GM18526 (cell line): ENCODE data around the gene MGAM2.

ENCODE experiments used
- POLR2A ChIP-seq: IDR thresholded peaks from 3 replicates; pipeline ENCODE4 v1.6.1; 2011; ENCODE audit not compliant: insufficient read length; ENCODE audit errors: extremely low read depth

Gene MGAM2

DNA sequence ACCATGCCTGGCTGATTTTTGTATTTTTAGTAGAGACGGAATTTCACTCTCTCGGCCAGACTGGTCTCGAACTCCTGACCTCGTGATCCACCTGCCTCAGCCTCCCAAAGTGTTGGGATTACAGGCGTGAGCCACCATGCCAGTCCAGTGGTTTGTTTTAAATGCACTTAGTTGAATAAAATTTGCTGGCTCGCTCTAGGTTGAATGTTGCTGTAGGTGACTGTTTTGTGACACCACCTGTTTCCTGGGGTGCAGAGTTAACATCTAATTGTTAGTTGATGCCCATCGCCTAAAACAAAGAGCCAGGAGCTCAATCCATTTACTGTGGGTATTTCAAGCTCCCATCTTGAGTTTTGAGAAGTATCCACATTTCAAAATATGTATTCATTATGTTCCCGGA, 31.2 kb downstream of the MGAM2 start:
- no peak for TF ChIP-seq POLR2A

DNA sequence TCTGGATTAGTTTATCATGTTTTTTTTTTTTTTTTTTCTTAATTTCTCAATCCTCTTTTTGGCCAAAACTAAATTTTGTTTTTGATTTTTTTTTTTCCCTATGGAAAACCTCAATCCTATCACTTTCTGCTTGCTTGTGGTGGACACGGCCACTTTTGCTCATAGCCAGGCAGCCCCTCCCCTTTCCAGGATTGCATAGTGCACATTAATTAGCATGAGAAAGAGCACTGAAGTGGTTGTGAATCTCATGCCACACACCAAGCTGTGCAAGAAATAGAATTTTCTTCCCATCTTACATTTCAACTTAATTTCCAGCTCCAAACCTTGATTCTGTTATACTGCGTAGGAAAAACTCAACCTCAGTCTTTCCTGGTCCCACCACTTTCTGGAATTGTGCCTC, 34.6 kb downstream of the MGAM2 start:
- TF ChIP-seq POLR2A = no peak

DNA sequence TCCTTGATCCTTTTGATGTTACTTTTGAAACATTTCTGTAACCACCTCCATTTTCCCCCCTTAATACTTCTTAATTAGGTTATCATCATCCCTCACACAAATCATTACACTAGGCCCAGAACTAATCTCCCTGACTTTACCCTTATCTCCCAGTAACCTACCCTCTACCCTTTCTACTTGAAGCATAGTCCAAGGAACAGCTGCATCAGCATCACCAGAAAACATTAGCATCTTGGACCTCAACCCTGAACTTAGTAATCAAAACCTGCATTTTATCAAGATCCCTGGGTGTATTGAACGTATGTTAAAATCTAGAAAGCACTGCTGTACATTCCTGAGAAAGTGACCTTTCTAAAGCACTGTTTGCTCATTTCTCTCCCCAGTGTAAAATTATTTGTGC, 38.8 kb downstream of the MGAM2 start:
- TF ChIP-seq POLR2A = no peak

DNA sequence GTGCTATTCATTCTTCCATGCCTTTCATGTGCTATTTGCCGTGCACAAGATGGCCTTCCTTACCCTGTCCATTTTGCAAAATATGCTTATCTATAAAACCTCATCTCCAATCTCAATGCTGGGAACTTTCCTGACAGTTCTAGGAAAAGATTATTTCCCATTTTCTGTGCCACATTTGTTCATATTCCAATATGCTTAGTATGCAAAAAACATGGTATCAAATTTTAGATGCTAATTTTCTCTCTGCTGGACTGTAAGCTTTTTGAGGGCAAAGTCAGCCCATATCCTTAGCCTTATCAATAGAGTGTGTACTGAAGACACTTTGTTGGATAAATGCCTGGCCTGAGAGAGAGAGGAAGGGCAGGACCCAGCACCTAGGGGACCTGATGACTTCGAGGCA, 39.4 kb downstream of the MGAM2 start:
- TF ChIP-seq POLR2A = no peak

DNA sequence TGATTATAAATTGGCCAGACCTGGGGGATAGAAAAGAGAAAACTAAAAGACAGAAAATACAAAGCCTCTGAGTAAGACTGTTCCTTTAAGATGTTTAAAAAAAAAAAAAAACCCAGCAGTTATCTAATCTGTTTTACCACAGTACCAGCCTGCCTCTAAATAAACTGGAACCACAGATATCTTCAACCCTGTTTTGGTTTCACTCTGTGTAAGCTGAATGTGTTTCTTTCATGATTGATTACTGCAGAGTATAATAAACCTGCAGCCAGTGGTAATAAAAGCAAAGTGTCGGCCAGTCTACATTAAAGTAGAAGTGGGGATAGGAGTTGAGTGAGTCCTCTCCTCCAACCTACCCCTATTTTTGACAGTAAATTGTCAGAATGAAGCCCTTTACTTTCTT, 40.6 kb downstream of the MGAM2 start:
- no peak for TF ChIP-seq POLR2A

DNA sequence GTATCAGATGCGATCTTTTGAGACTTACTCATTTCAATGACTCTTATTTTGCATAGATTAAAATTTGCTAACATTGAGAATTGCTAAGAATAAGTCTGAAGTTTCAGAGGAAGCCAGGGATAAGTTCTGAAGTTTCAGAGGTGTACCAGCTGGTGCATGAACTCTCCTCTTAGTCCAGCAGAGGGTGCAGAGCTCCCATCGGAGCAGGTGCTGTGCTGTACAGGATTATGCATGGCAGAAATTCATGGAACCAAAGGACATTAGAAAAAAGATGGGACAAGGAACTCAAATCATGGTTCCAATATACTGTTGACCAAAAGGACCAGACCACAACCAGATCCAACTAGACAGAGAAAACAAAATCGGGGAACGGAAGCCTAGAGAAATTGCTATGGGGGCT, 41.9 kb downstream of the MGAM2 start:
- no peak for TF ChIP-seq POLR2A

DNA sequence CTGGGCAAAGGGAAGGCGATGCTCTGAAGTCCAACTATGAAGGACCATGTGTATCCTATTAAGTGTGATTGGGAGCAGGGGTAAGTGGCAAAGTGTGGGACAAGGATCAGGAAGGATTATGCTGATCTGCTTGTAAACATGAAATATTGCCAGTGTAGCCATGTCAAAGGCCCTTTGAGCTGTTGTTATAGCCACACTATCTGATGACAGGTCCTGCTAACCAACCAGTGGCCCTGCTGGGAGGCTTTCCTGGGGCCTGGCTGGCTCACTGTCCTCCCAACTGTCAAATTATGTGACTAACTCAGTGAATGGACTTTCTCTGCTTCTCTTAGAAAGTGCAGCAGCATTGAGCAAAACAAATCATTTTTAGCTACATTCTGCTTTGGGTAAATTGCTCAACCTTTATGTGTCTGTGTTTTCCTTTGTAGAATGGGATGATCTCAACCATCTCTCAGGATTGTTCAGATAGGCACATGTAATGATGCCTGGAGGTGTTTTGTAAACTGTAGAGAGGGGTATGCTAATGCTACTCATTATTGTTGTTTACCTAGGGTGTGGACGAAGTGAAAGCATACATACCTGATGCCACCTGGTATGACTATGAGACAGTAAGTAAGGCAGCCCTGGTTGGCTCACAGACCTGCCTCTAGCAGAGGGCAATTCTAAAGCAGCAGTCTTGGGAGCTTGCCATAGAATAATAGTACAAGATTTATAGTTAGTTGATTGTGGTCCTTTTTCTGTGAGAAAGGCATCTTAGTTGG, 47.4 kb downstream of the MGAM2 start:
- TF ChIP-seq POLR2A = no peak

DNA sequence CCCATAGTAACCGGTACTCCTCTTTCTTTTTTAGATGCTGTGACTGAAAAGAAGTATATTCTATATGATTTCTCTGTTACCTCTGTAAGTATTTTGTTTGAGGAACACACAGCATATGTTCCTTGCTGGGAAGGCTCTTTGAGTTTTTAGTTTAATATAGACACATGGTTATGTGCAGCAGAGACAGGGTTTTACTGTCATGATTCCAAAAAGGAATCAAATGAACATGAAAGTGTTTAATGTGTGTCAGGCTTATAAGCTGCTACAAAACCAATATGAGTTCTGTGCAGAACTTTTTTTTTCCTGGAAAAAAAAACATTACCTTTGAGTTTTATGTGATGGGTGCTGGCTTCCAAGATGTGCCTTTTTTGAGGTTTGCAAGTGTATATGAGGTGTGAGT, 50.4 kb downstream of the MGAM2 start:
- TF ChIP-seq POLR2A = no peak

DNA sequence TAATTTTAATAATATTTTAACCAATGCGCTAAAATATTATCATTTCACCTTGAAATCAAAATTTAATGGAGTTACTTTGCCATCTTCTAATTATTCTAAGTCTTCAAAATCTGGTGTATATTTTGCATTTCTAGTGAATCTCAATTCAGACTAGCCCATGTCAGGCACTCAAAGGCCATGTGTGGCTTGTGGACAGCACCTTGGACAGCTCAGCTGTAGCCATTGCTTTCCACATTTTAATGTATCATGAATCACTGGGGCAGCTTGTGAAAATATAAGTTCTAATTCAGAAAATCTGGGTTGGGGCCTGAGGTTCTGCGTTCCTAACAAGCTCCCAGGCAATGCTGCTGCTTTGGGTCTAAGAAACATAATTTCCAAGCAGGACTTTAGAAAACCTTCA, 57.2 kb downstream of the MGAM2 start:
- no peak for TF ChIP-seq POLR2A

DNA sequence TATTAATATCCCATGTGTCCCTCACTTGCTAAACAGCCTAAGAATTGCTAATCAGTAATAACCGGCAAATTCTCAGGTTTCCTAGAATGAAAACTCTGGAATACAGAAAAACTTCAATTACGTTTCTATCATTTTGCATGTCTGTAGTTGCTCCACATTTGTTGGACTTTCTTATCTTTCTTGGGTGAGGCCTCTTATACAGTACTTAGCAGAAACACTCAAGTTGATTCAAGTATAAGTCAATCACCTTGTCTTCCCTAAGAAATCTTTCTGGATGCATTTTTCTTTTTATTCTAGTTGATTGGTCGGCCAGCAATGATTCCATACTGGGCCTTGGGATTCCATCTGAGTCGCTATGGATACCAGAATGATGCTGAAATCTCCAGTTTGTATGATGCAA, 61.4 kb downstream of the MGAM2 start:
- TF ChIP-seq POLR2A = no peak

DNA sequence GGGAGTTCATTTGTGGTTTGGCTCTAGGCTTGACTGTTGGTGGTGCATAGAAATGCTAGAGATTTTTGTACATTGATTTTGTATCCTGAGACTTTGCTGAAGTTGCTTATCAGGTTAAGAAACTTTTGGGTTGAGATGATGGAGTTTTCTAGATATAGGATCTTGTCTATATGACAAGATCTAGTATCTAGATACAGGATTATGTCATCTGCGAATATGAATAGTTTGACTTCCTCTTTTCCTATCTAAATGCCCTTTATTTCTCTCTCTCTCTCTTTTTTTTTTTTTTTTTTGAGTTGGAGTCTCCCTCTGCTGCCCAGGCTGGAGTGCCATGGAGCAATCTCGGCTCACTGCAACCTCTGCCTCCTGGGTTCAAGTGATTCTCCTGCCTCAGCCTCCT, 62.9 kb downstream of the MGAM2 start:
- TF ChIP-seq POLR2A = no peak

DNA sequence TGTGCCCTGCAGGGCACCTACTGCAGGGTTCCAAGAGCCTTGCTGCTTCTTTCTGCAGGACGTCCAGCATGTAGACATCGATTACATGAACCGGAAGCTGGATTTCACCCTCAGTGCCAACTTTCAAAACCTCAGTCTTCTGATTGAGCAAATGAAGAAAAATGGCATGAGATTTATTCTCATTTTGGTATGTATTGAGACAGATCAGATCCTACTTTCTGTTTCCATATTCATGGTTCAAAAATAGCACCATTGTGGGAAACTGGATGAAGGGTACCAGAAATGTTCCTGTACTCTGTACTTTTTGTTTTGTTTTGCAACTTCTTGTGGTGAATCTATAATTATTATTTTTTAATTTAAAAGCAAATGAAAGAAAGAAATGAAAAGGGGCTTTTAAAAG, 64.1 kb downstream of the MGAM2 start:
- TF ChIP-seq POLR2A = no peak

DNA sequence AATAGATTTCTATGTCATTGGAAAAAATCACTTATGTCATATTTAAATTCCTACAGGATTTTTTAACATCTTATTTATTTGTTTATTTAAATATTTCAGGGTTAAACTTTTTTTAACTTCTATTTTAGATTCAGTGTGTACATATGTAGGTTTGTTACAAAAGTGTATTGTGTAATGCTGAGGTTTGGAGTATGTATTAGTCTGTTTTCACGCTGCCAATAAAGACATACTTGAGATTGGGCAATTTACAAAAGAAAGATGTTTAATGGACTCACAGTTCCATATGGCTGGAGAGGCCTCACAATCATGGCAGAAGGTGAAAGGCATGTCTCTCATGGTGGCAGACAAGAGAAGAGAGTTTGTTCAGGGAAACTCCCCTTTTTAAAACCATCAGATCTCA, 65.4 kb downstream of the MGAM2 start:
- TF ChIP-seq POLR2A = no peak

DNA sequence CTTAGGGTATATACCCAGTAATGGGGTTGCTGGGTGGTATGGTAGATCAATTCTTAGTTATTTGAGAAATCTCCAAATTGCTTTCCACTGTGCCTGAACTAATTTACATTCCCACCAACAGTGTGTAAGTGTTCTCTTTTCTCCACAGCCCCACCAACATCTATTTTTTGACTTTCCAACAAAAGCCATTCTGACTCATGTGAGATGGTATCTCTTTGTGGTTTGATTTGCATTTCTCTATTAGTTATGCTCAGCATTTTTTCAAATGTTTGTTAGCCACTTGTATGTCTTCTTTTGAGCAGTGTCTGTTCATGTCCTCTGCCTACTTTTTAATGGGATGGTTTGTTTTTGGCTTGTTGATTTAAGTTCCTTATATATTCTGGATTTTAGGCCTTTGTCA, 66.4 kb downstream of the MGAM2 start:
- TF ChIP-seq POLR2A = no peak

DNA sequence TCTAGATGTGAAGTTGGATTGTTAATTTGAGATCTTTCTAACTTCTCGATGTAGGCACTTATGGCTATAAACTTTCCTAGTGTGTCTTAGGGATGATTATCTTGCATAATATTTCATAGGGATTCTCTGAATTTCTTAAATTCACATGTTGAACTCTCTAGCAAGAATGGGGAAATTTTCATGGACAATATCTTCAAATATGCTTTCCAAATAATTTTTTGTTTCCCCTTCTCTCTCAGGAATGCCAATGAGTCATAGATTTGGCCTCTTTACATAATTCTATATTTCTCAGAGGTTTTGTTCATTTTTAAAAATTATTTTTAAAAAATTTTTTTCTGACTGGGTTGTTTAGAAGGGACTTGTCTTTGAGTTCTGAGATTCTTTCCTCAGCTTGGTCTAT, 68.9 kb downstream of the MGAM2 start:
- no peak for TF ChIP-seq POLR2A

DNA sequence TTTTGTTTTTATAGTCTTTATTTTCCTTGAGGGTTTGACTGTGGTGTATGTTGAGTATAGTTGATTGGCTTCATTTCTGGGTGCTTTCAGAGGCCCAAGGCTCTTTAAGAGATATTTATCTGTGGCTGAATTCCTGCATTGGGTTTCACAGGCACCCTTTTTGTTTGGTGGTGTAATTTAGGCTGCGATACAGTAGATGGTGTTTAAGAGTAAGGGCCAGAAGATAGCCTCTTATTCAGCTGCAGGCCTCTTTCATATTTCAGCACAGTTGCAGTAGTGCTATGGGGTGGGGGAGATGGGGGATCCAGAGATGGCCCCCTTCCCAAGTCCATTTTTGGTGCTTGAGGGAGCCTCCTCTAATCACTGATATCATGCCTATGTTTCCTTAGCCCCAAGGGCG, 69.7 kb downstream of the MGAM2 start:
- no peak for TF ChIP-seq POLR2A

DNA sequence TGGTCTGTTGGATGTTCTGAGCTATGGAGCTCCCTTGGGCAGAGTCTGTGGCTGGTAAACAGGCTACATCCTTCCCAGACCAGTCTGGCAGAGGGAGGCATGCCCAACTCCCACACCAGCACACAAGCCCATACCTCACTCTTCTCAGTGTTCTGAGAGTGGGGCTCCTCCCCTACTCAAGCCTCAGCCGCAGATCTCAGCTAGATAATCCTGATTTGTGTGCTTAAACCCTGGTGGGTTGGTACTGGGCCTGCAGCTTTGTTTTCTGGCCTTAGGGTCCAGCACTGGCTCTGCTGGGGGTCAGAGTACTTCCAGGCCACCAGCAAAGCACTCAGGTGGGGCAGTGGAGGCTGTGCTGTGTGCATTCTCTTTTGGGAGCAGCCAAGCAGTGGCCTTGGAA, 70.4 kb downstream of the MGAM2 start:
- no peak for TF ChIP-seq POLR2A

DNA sequence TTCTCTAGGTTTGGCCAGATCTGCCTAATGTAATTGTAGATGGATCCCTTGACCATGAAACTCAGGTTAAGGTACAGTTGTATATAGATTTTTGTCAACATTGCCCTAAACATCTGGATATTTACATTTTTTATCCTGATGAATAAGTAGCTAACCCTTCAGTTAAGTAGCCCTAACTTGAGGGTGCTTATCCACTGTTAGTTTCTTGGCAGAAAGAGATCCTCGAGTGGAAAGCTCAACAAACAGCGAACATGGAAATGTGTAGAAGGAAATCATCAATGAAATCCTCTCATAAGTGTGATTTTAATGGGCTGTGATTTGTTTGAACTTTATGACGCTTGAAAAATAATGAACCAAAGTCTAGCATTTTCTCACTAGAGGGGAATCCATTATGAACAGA, 73.6 kb downstream of the MGAM2 start:
- TF ChIP-seq POLR2A = no peak

DNA sequence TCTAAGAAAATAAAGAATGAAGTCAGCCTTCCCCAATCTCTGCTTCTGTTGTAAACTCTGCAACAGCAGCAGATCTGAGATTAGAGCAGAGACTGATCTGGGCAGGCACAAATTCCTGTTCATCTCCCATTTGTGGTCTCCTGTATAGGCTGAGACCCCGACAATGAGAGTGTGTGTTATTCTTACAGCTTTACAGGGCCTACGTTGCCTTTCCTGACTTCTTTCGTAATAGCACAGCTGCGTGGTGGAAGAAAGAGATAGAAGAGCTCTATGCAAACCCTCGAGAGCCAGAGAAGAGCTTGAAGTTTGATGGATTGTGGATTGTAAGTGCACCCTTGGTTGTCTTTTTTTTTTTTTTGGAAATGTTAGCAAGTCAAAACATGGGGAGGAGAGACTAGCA, 74.3 kb downstream of the MGAM2 start:
- no peak for TF ChIP-seq POLR2A
